ENCODE data around the gene SDC1.

GRCh38 chr2:20221555-20221973, 3.4 kb downstream of the SDC1 start:
- TF ChIP-seq POLR2A (IDR thresholded peaks at IDR 0.05), result no peak
- TF ChIP-seq CTCF (IDR thresholded peaks at IDR 0.05), result no peak
